ENCODE data around the gene SH3RF3.

The SH3RF3 gene

DNA sequence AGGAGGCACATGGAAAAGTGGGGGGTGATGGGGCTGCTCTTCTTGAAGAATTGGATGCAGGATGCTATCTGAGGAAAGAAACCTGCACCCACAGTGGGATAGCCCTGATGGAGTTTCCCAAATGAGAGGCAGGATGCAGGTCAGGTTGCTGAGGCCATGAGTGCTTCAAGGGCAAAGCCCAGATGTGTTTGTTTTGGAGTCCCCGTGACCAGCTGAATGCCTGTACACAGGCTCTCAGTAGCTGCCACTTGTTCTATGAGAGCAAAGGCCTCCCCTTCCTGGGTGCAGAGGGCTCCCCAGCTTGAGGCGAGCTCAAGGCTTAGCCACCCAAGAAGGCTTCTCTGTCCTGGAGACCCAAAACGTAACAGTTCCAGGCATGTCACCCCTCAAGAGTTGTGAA lies 292.1 kb downstream of the SH3RF3 start:
- no peak for DNase-seq (ENCODE audit: low read depth)
- TF ChIP-seq, protein P1, sequence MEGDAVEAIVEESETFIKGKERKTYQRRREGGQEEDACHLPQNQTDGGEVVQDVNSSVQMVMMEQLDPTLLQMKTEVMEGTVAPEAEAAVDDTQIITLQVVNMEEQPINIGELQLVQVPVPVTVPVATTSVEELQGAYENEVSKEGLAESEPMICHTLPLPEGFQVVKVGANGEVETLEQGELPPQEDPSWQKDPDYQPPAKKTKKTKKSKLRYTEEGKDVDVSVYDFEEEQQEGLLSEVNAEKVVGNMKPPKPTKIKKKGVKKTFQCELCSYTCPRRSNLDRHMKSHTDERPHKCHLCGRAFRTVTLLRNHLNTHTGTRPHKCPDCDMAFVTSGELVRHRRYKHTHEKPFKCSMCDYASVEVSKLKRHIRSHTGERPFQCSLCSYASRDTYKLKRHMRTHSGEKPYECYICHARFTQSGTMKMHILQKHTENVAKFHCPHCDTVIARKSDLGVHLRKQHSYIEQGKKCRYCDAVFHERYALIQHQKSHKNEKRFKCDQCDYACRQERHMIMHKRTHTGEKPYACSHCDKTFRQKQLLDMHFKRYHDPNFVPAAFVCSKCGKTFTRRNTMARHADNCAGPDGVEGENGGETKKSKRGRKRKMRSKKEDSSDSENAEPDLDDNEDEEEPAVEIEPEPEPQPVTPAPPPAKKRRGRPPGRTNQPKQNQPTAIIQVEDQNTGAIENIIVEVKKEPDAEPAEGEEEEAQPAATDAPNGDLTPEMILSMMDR (conservative IDR thresholded peaks at IDR 0.05; ENCODE audit: low read depth, low read length): no peak
- no peak overlapping the region for H3K4me3 ChIP-seq (ENCODE audit: low read depth, low read length)

DNA sequence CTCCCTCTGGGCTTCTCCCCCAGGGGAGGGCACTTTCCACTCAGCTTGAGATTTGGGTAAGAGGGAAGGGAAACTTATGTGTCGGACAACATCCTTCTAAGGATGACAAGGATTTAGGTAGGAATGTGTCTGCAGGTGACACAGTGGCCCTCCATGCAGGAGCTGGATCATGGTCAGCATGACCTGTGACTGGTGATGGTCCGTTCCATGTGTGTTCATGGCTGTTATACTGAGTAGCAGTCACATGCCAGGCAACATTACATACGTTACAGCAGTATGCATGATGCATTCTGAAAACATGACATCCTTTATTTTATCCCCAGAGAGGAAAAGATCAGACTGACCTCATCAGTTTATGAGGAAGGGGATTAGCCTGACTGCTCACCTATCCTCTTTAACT lies 292.6 kb downstream of the SH3RF3 start:
- DNase-seq (ENCODE audit: low read depth): no peak
- no peak overlapping the region for H3K4me3 ChIP-seq (ENCODE audit: low read depth, low read length)
- TF ChIP-seq, protein P1 (conservative IDR thresholded peaks at IDR 0.05; ENCODE audit: low read depth, low read length): no peak

DNA sequence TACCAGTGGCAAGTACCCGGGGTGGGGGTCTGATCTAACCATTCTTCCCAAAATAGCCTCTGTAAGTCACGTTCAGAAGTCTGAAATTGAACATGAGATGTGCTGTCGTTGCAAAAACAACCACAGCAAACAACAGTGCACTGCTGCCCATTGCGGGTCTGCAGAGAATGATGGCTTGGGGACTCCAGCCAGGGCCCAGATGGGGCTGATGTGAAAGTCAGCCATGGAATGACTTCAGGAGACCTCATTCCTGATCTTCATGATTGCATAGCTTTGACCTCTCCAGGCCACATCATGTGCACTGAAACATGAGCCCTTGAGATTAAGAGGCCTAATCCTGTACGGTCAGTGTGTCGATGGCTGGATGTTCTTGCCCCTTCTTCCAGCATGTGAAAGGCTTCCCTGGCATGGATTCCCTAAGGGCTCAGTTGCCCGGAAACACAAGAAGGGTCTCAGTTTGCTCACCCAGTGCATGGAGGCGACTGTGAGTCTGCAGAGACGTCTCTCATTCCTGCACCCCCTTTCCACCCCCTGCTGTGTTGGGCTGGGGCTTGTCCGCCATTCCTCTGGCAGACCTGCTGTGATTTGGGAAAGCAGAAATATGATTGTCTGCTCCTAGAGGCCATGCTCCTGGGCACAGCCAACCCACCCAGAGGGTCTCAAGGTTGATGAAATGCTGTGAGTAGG lies 293.2 kb downstream of the SH3RF3 start:
- no peak overlapping the region for H3K4me3 ChIP-seq (ENCODE audit: low read depth, low read length)
- TF ChIP-seq, protein P1 (conservative IDR thresholded peaks at IDR 0.05; ENCODE audit: low read depth, low read length): no peak
- no peak for DNase-seq (ENCODE audit: low read depth)

DNA sequence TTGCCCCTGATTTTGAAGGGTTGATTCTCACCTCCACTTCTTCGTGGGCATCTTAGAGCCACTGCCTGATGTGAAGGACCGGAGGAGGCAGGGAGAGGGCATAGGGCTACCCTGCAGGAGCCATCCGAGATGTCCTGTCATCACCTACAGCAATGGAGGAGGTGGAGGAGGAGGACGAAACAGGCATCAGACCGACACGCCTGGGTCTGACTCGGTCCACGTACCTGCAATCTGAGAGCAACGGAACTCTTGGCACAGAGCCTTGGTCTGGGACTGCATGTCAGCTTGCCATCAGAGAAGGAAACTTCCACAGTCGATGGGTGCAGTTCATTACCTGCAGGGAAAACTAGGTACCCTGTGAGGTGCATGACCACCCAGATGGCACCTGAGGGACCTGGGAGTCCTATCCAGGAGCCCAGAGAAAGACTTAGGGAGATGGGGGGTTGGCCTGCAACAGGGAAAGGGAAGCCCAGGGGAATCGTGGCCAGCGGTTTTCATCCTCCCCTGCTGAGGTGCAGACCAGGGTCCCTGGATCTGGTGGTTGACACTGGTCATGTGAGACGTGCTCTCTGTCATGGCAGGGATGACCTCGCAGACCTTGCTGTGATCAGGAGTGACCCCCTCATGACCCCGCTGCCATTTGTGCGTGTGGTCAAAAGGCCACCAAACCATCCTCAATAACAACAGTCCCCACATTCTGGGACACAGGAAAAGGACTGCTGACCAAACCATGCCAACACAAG lies 293.9 kb downstream of the SH3RF3 start:
- H3K4me3 ChIP-seq (ENCODE audit: low read depth, low read length): no peak overlapping the region
- TF ChIP-seq, protein P1 (conservative IDR thresholded peaks at IDR 0.05; ENCODE audit: low read depth, low read length): no peak
- DNase-seq (ENCODE audit: low read depth): no peak

DNA sequence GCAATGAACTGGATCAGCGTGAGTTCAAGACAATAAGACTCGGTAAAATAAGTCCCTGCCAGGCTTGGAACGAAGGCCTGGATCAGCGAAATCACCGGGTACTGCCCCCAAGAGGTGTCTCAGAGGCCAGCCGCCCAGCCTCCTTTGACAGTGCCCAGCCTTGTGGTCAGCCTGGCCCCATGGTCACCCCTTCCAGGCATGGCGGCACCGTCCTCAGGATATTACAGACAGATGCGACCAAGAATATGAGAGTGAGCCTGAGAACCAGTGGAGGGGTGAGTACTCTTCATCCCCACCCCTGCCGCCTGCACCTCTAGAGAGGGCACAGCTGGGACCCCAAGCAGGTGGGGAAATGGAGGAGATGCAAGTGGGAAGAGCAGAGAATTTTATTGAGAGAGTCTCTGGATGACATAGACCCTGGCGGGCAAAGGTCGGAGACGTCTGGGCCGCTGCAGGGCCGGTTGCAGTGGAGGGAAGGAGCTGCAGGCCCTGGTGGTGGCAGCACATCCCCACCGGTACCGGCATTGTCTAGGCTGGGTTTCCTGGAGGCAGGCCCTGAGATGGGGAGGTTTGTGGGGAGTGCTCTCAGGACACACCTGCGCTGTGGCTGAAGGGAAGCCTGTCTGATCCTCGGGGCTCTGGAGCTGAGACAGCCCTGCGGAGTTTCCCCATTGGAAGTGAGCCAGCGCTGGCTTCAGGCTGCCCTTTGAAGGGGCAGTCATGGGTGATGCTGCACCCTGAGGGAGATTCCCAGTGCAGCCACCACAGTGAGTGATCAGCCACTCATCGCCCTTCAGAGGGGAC lies 294.8 kb downstream of the SH3RF3 start:
- H3K4me3 ChIP-seq (ENCODE audit: low read depth, low read length): no peak overlapping the region
- TF ChIP-seq, protein P1 (conservative IDR thresholded peaks at IDR 0.05; ENCODE audit: low read depth, low read length): no peak
- no peak for DNase-seq (ENCODE audit: low read depth)

DNA sequence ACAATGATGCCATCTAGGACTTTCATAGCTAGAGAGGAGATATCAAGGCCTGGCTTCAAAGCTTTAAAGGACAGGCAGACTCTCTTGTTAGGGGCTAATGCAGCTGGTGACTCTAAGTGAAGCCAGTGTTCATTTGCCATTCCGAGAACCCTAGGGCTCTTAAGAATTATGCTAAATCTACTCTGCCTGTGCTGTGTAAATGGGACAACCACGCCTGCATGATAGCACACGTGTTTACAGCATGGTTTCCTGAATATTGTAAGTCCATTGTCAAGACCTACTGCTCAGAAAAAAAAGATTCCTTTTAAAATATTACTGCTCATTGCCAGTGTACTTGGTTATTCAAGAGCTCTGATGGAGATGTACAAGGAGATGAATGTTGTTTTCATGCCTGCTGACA lies 296.4 kb downstream of the SH3RF3 start:
- H3K4me3 ChIP-seq (ENCODE audit: low read depth, low read length): no peak overlapping the region
- no peak for DNase-seq (ENCODE audit: low read depth)
- TF ChIP-seq, protein P1 (conservative IDR thresholded peaks at IDR 0.05; ENCODE audit: low read depth, low read length): no peak
